ENCODE results near the gene EVX1. TPM values are rescaled to one million over a fixed set of nuclear protein-coding genes. Genes with fewer than 3 reads are reported as not detected.

The EVX1 gene
- total and polyA plus RNA-seq, 2 of the 8 experiments (the other 6 are each of a cell fraction or from before 2014, with no cell fraction given) = not detected

- no peaks in the 10 kb centered on the region for H3K79me2 ChIP-seq (ENCODE audit: control insufficient read depth in 1 of 2, insufficient read depth in 2 of 2, low read length in 2 of 2)
- no peak overlapping the region for H3K14ac ChIP-seq (ENCODE audit: insufficient read length)
- H4K5ac ChIP-seq (ENCODE audit: insufficient read length, low read depth, low read length) = no peak overlapping the region
- no peak for TF ChIP-seq JUND (IDR thresholded peaks at IDR 0.05; ENCODE audit: low read length)
- TF ChIP-seq RNF2 (IDR thresholded peaks at IDR 0.05; ENCODE audit: borderline replicate concordance, low read depth, low read length, missing control alignments, poor library complexity, severe bottlenecking) = peak; percentile 56
- peak; percentile 96 for TF ChIP-seq EZH2 (IDR thresholded peaks at IDR 0.05; ENCODE audit: low read depth, low read length, severe bottlenecking)
- TF ChIP-seq SUZ12 (IDR thresholded peaks at IDR 0.05; ENCODE audit: low read length) = peak; percentile 96
- no peak for TF ChIP-seq TAF1 (IDR thresholded peaks at IDR 0.05; ENCODE audit: low read depth, low read length)
- H4K20me1 ChIP-seq (replicated peaks in 1 of 2; ENCODE audit: control insufficient read depth in 1 of 2, insufficient read depth in 2 of 2, low read length in 2 of 2) = peaks cover 6% of the 10 kb centered on the region in 2 experiments
- H4K8ac ChIP-seq (ENCODE audit: extremely low read depth, insufficient read depth, low read length) = no peak overlapping the region
- ChIA-PET CTCF (ENCODE audit: partially characterized antibody) (interaction anchor here (1.0 to 2.2 kb wide), 2 partner anchors 10 to 34 kb away, joined by 3 to 9 read pairs; no protein-coding TSS in a partner anchor), POLR2A (ENCODE audit: partially characterized antibody) (no interaction called here)
- no peak overlapping the region for H3K4ac ChIP-seq (replicated peaks; ENCODE audit: insufficient read length, low read depth, low read length)
- peaks cover 64 to 96% (median 88%) of the 10 kb centered on the region in 4 experiments for H3K27me3 ChIP-seq (replicated peaks in 1 of 4; ENCODE audit: control insufficient read depth in 3 of 4, extremely low read depth in 1 of 4, insufficient read depth in 3 of 4, low read length in 3 of 4)
- no peak overlapping the region for H2BK5ac ChIP-seq (ENCODE audit: low read depth, low read length)
- H3K4me2 ChIP-seq (ENCODE audit: insufficient read depth in 1 of 2, low read depth in 2 of 2, low read length in 2 of 2) = peak overlapping the region; percentile 22 to 49; a peak in 3 of 4 replicates
- H2BK12ac ChIP-seq (ENCODE audit: low read depth, low read length) = no peak overlapping the region
- H3K56ac ChIP-seq (replicated peaks; ENCODE audit: insufficient read length, low read depth, low read length) = no peak overlapping the region
- no peak overlapping the region for H2AFZ ChIP-seq (ENCODE audit: low read length)
- no peak overlapping the region for H3K18ac ChIP-seq (ENCODE audit: extremely low read depth, low read length)
- peaks cover 3% of the 10 kb centered on the region; the same call in 1 of the 2 replicates for H3K23me2 ChIP-seq (ENCODE audit: low read depth, low read length)
- FAIRE-seq (no peak), DNase-seq (ENCODE audit: low read depth in 1 of 2, low spot score in 2 of 2) (no peak)
- no peak overlapping the region for H2BK20ac ChIP-seq (ENCODE audit: low read length)
- no peaks in the 10 kb centered on the region for H3K79me1 ChIP-seq (ENCODE audit: low read depth, low read length)
- H2AK5ac ChIP-seq (ENCODE audit: low read depth, low read length) = no peak overlapping the region
- H3K4me1 ChIP-seq (replicated peaks in 1 of 4; ENCODE audit: control insufficient read depth in 3 of 4, insufficient read depth in 4 of 4, low read length in 3 of 4) = peaks cover 5 to 11% (median 6%) of the 10 kb centered on the region in 4 experiments
- H2BK15ac ChIP-seq (ENCODE audit: low read length) = no peak overlapping the region
- 28% methylated on average over 32 of the region's 45 CpGs; no CpG with 5 or more reads in 1 of the 2 experiments for WGBS, 2 experiments (ENCODE audit: extremely low coverage in 1 of 2, insufficient coverage in 1 of 2, insufficient read length in 1 of 2, insufficient replicate concordance in 2 of 2, low coverage in 1 of 2, low lambda C conversion rate in 2 of 2, missing lambda C conversion rate in 1 of 2)
- H3K4me3 ChIP-seq (ENCODE audit: extremely low read depth in 1 of 4, insufficient read depth in 2 of 4, low read depth in 3 of 4, low read length in 4 of 4) = peak overlapping the region in 1 of 4 experiments; percentile 44; a peak in 3 of 8 replicates
- no peak overlapping the region for H2BK120ac ChIP-seq (replicated peaks; ENCODE audit: low read depth, low read length)
- H3K9ac ChIP-seq (replicated peaks in 1 of 4; ENCODE audit: extremely low read depth in 1 of 4, low read depth in 3 of 4, low read length in 3 of 4) = no peak overlapping the region
- no peaks in the 10 kb centered on the region for H3K9me3 ChIP-seq (ENCODE audit: insufficient read depth in 2 of 2, low read depth in 1 of 2, low read length in 1 of 2)
- H3K23ac ChIP-seq (ENCODE audit: insufficient read length) = no peak overlapping the region
- no peaks in the 10 kb centered on the region; a peak in 1 of 8 replicates for H3K36me3 ChIP-seq (ENCODE audit: control insufficient read depth in 2 of 4, insufficient read depth in 4 of 4, low read length in 3 of 4)
- H3K27ac ChIP-seq (ENCODE audit: low read depth, low read length) = no peak overlapping the region
- H4K91ac ChIP-seq (replicated peaks; ENCODE audit: insufficient read length, low read length) = no peak overlapping the region
These were observed 22.1 kb upstream of the EVX1 start for GRCh38 chr7:27220440-27220955.

Measured in H1 (cell line).